GM12878 (cell line): ENCODE data around the gene FABP7.

ENCODE experiments used
- CTCF ChIP-seq, 3 experiments: IDR thresholded peaks in 2 of 3; conservative IDR thresholded peaks in 1 of 3; 2 replicates each; pipeline ENCODE4 v1.5.1; 2011; ENCODE audit warnings: low read depth in 3 of 3, low read length in 3 of 3, mild to moderate bottlenecking in 3 of 3, control low read depth in 2 of 3, moderate library complexity in 2 of 3, inconsistent platforms in 1 of 3, mixed read lengths in 1 of 3; ENCODE audit not compliant: control insufficient read depth in 2 of 3, insufficient read depth in 1 of 3; ENCODE audit errors: extremely low read depth in 1 of 3
- EGR1 ChIP-seq, 2 experiments: IDR thresholded peaks; 1 replicate in 1 of 2; 2 replicates in 1 of 2; pipeline ENCODE4 v1.6.1; 2011 to 2012; ENCODE audit warnings: low read depth in 2 of 2, low read length in 2 of 2, borderline replicate concordance in 1 of 2, mild to moderate bottlenecking in 1 of 2, moderate library complexity in 1 of 2
- TCF12 ChIP-seq: IDR thresholded peaks from 2 replicates; pipeline ENCODE4 v1.6.1; 2011; ENCODE audit warnings: low read depth, mild to moderate bottlenecking, low read length
- TCF7 ChIP-seq: IDR thresholded peaks from 2 replicates; pipeline ENCODE4 v1.6.1; 2014; ENCODE audit warnings: antibody characterized with exemption, borderline replicate concordance
- ZBTB11 ChIP-seq: fragments of 450-650 bp; formaldehyde crosslinking; IDR thresholded peaks from 2 replicates; pipeline ENCODE4 v1.5.0; 2022; ENCODE audit warnings: mild to moderate bottlenecking, missing genetic modification characterization
- ZSCAN29 ChIP-seq: fragments of 450-650 bp; IDR thresholded peaks from 2 replicates; pipeline ENCODE4 v1.6.1; 2017; ENCODE audit warnings: mild to moderate bottlenecking, moderate library complexity
- TF ChIP-seq, protein P1 (sequence below): fragments of 450-650 bp; IDR thresholded peaks from 2 replicates; pipeline ENCODE4 v1.6.1; 2016; ENCODE audit warnings: mild to moderate bottlenecking, moderate library complexity, borderline replicate concordance
- TF ChIP-seq, protein P2 (sequence below): IDR thresholded peaks from 2 replicates; pipeline ENCODE4 v1.6.1; 2012; ENCODE audit warnings: mild to moderate bottlenecking, low read depth, low read length

GRCh38 chr6:122803171-122803661 is 23.7 kb downstream of the FABP7 start:
- no peak for TF ChIP-seq CTCF (IDR thresholded peaks at IDR 0.05 in 2 of 3, conservative IDR thresholded peaks at IDR 0.05 in 1 of 3; ENCODE audit: control insufficient read depth in 2 of 3, extremely low read depth in 1 of 3, insufficient read depth in 1 of 3, low read depth in 3 of 3, low read length in 3 of 3)
- no peak for TF ChIP-seq TCF7
- TF ChIP-seq TCF12: no peak
- TF ChIP-seq, protein P1, sequence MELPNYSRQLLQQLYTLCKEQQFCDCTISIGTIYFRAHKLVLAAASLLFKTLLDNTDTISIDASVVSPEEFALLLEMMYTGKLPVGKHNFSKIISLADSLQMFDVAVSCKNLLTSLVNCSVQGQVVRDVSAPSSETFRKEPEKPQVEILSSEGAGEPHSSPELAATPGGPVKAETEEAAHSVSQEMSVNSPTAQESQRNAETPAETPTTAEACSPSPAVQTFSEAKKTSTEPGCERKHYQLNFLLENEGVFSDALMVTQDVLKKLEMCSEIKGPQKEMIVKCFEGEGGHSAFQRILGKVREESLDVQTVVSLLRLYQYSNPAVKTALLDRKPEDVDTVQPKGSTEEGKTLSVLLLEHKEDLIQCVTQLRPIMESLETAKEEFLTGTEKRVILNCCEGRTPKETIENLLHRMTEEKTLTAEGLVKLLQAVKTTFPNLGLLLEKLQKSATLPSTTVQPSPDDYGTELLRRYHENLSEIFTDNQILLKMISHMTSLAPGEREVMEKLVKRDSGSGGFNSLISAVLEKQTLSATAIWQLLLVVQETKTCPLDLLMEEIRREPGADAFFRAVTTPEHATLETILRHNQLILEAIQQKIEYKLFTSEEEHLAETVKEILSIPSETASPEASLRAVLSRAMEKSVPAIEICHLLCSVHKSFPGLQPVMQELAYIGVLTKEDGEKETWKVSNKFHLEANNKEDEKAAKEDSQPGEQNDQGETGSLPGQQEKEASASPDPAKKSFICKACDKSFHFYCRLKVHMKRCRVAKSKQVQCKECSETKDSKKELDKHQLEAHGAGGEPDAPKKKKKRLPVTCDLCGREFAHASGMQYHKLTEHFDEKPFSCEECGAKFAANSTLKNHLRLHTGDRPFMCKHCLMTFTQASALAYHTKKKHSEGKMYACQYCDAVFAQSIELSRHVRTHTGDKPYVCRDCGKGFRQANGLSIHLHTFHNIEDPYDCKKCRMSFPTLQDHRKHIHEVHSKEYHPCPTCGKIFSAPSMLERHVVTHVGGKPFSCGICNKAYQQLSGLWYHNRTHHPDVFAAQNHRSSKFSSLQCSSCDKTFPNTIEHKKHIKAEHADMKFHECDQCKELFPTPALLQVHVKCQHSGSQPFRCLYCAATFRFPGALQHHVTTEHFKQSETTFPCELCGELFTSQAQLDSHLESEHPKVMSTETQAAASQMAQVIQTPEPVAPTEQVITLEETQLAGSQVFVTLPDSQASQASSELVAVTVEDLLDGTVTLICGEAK: no peak
- no peak for TF ChIP-seq ZSCAN29
- no peak for TF ChIP-seq ZBTB11 (CRISPR knock-in tag)
- TF ChIP-seq, protein P2, sequence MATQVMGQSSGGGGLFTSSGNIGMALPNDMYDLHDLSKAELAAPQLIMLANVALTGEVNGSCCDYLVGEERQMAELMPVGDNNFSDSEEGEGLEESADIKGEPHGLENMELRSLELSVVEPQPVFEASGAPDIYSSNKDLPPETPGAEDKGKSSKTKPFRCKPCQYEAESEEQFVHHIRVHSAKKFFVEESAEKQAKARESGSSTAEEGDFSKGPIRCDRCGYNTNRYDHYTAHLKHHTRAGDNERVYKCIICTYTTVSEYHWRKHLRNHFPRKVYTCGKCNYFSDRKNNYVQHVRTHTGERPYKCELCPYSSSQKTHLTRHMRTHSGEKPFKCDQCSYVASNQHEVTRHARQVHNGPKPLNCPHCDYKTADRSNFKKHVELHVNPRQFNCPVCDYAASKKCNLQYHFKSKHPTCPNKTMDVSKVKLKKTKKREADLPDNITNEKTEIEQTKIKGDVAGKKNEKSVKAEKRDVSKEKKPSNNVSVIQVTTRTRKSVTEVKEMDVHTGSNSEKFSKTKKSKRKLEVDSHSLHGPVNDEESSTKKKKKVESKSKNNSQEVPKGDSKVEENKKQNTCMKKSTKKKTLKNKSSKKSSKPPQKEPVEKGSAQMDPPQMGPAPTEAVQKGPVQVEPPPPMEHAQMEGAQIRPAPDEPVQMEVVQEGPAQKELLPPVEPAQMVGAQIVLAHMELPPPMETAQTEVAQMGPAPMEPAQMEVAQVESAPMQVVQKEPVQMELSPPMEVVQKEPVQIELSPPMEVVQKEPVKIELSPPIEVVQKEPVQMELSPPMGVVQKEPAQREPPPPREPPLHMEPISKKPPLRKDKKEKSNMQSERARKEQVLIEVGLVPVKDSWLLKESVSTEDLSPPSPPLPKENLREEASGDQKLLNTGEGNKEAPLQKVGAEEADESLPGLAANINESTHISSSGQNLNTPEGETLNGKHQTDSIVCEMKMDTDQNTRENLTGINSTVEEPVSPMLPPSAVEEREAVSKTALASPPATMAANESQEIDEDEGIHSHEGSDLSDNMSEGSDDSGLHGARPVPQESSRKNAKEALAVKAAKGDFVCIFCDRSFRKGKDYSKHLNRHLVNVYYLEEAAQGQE: no peak
- no peak for TF ChIP-seq EGR1 (IDR thresholded peaks at IDR 0.05; ENCODE audit: borderline replicate concordance in 1 of 2, low read depth in 2 of 2, low read length in 2 of 2)
